Inflammatory macrophage treated with lipopolysaccharide for 1 hour (primary cell): ENCODE measurements around the gene NPTX1.
"Not testable (repeated sequence)": the region's sequence is repeated elsewhere in the genome, so short reads cannot be mapped to it uniquely, and the experiment has no call there.

Experiments used
- DNase-seq, 2 donors: peaks; one replicate each; pipeline ENCODE4 v3.0.0-alpha.2; 2020 to 2022

NPTX1 gene

GRCh38 chr17:80475910-80476876, at the start of gene NPTX1:
NPTX1 (minus strand) TSS chr17:80476607; CDS start chr17:80476446, 161 bp downstream.
- DNase-seq: no peak

GRCh38 chr17:80523956-80524712, 47.7 kb upstream of the NPTX1 start:
- DNase-seq: no peak

GRCh38 chr17:80523054-80523744, 46.8 kb upstream of the NPTX1 start:
- no peak for DNase-seq

- DNase-seq: no peak
These were observed 44.5 kb upstream of the NPTX1 start for GRCh38 chr17:80520810-80521455.

GRCh38 chr17:80519091-80519781, 42.8 kb upstream of the NPTX1 start:
- DNase-seq: no peak

GRCh38 chr17:80518392-80518791, 42.0 kb upstream of the NPTX1 start:
- no peak for DNase-seq

- no peak for DNase-seq
These were observed 41.2 kb upstream of the NPTX1 start for GRCh38 chr17:80517641-80518040.

- DNase-seq: no peak
These were observed 39.9 kb upstream of the NPTX1 start for GRCh38 chr17:80516171-80516932.

- no peak for DNase-seq
These were observed 37.5 kb upstream of the NPTX1 start for GRCh38 chr17:80513892-80514291.

GRCh38 chr17:80513201-80513600, 36.8 kb upstream of the NPTX1 start:
- no peak for DNase-seq

GRCh38 chr17:80512233-80512632, 35.8 kb upstream of the NPTX1 start:
- no peak for DNase-seq

GRCh38 chr17:80511222-80512180, 35.1 kb upstream of the NPTX1 start:
- no peak for DNase-seq

GRCh38 chr17:80510772-80511171, 34.4 kb upstream of the NPTX1 start:
- DNase-seq: no peak

- no peak for DNase-seq
These were observed 33.7 kb upstream of the NPTX1 start for GRCh38 chr17:80510132-80510531.

GRCh38 chr17:80509311-80509710, 32.9 kb upstream of the NPTX1 start:
- DNase-seq: no peak

GRCh38 chr17:80507965-80508364, 31.6 kb upstream of the NPTX1 start:
- no peak for DNase-seq

GRCh38 chr17:80507177-80507576, 30.8 kb upstream of the NPTX1 start:
- DNase-seq: not testable (repeated sequence)

GRCh38 chr17:80504686-80505413, 28.4 kb upstream of the NPTX1 start:
- no peak for DNase-seq

- DNase-seq: no peak
These were observed 27.5 kb upstream of the NPTX1 start for GRCh38 chr17:80503921-80504320.
